ENCODE results near the gene SPARCL1.

DNA sequence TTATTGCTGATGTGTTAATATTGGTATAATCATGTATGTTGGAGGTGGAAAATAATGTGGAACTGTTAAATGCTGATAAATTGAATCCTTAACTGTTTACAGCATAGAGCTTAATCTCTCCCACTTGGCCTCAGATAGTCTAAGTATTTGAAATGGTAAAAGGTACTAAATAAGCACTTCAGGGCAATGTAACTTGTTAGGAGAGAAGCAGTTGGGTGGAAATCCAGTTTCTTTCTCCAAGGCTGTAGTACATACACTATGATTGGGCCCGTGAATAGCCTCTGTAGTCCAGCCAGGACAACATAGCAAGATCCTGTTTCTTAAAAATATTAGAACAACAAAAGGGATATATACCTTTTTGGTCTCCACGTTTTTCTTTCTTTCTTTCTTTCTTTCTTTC is 67.1 kb downstream of the SPARCL1 start:
- TF ChIP-seq IRF2 (CRISPR knock-in tag; IDR thresholded peaks at IDR 0.05) (no peak), ZNF816 (CRISPR knock-in tag; IDR thresholded peaks at IDR 0.05; ENCODE audit: borderline replicate concordance) (no peak), ASH2L (IDR thresholded peaks at IDR 0.05; ENCODE audit: insufficient read length, low read depth, low read length) (no peak), TBL1XR1 (IDR thresholded peaks at IDR 0.05; ENCODE audit: borderline replicate concordance, low read length, partially characterized antibody) (no peak), ZNF549 (CRISPR knock-in tag; IDR thresholded peaks at IDR 0.05) (no peak), NR2F6 (IDR thresholded peaks at IDR 0.05) (no peak), NR2F6 (CRISPR knock-in tag; IDR thresholded peaks at IDR 0.05) (no peak), ATF7-NPFF (CRISPR knock-in tag; IDR thresholded peaks at IDR 0.05; ENCODE audit: low read depth) (no peak), EZH2 (conservative IDR thresholded peaks at IDR 0.05; ENCODE audit: low read depth, low read length) (no peak)
- TF ChIP-seq, protein P1, sequence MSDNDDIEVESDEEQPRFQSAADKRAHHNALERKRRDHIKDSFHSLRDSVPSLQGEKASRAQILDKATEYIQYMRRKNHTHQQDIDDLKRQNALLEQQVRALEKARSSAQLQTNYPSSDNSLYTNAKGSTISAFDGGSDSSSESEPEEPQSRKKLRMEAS (IDR thresholded peaks at IDR 0.05), result no peak
- TF ChIP-seq, protein P2, sequence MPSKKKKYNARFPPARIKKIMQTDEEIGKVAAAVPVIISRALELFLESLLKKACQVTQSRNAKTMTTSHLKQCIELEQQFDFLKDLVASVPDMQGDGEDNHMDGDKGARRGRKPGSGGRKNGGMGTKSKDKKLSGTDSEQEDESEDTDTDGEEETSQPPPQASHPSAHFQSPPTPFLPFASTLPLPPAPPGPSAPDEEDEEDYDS (CRISPR knock-in tag; IDR thresholded peaks at IDR 0.05), result no peak
- TF ChIP-seq, protein P3, sequence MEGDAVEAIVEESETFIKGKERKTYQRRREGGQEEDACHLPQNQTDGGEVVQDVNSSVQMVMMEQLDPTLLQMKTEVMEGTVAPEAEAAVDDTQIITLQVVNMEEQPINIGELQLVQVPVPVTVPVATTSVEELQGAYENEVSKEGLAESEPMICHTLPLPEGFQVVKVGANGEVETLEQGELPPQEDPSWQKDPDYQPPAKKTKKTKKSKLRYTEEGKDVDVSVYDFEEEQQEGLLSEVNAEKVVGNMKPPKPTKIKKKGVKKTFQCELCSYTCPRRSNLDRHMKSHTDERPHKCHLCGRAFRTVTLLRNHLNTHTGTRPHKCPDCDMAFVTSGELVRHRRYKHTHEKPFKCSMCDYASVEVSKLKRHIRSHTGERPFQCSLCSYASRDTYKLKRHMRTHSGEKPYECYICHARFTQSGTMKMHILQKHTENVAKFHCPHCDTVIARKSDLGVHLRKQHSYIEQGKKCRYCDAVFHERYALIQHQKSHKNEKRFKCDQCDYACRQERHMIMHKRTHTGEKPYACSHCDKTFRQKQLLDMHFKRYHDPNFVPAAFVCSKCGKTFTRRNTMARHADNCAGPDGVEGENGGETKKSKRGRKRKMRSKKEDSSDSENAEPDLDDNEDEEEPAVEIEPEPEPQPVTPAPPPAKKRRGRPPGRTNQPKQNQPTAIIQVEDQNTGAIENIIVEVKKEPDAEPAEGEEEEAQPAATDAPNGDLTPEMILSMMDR (CRISPR knock-in tag; IDR thresholded peaks at IDR 0.05), result no peak
